Hepatocyte (in vitro differentiated cells): ENCODE measurements around the gene PUSL1.

Source experiments
- CTCF ChIP-seq: fragments of 200-600 bp; sonication (generic); IDR thresholded peaks from 2 replicates; pipeline ENCODE4 v1.5.1; 2016; ENCODE audit warnings: antibody characterized with exemption, mild to moderate bottlenecking; ENCODE audit not compliant: poor library complexity
- EZH2 ChIP-seq: fragments of 200-600 bp; sonication (generic); IDR thresholded peaks from 2 replicates; pipeline ENCODE4 v1.6.1; 2016; ENCODE audit warnings: antibody characterized with exemption, mild to moderate bottlenecking, borderline replicate concordance
- EZH2phosphoT487 ChIP-seq: fragments of 200-600 bp; sonication (generic); IDR thresholded peaks from one replicate; pipeline ENCODE4 v1.6.1; 2018; ENCODE audit warnings: antibody characterized with exemption, mild to moderate bottlenecking, low read depth, moderate library complexity; ENCODE audit not compliant: unreplicated experiment, severe bottlenecking

- no peak for TF ChIP-seq CTCF
- no peak for TF ChIP-seq EZH2
- no peak for TF ChIP-seq EZH2phosphoT487
Observed at GRCh38 chr1:1284221-1285101, 23.9 kb upstream of the PUSL1 start.
